Natural killer cell (primary cell): ENCODE data around the gene VEPH1. TPM values are rescaled to one million over a fixed set of nuclear protein-coding genes. Genes with fewer than 3 reads are reported as not detected.

Experiments used
- total RNA-seq, 4 donors: library from RNA; stranded (reverse); fragments of 120-200 nt in 1 of 4; gene quantifications; one replicate each; pipeline versions ENCODE4 v1.2.3 to v1.2.4, GENCODE V29; 2013 to 2022

VEPH1 gene
- total RNA-seq, 3 donors from 2014 or later (not counting 1 experiment from before 2014, with no cell fraction given): 0.41 to 1.3 (median 0.60) TPM

Other genes starting within 250 kb of the VEPH1 start
- gene PTX3, start 66.6 kb downstream of the VEPH1 start, total RNA-seq: 1 to 10 TPM in 2 of 3 donors, under 1 TPM in 1; 0.40 to 5.8 (median 1.4) TPM